GM18867 (cell line): Measurements from ENCODE around the gene CAMK2D.
"Not testable (repeated sequence)": the region's sequence is repeated elsewhere in the genome, so short reads cannot be mapped to it uniquely, and the experiment has no call there.

Experiments used
- ATAC-seq: cut with Tn5 transposase; IDR thresholded peaks from one replicate; pipeline ENCODE4 v1.9.1; 2021; ENCODE audit warnings: mild to moderate bottlenecking, moderate library complexity; ENCODE audit not compliant: unreplicated experiment

Gene CAMK2D

DNA sequence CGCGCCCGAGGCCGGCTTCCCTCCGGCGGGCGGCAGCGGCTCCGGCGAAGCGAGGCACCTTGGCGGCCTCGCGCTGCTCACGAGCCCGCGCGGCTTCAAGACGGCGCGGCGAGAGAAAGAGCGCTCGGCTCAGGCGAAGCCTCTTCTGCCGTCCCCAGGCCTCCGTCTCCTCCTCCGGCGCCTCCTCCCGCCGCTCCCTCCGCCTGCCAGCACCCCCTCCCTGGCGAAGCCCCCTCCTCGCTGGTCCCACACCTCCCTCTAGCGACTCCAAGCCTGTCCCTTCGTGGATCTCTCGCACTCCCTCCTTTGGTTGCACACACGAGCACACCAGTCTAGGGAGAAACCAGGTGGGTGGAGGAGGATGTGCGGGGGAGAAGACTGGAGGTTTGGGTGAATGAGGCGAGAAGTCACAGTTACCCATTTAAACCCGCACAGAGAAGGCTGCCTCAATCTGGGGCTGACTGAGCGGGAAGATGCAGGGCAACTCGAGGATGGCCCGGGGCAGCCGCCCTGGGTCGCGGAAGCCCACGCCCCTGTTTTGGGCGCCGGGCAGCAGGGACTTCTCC lies at the start of gene CAMK2D:
Gene CAMK2D (minus strand): TSS at position 119 of the 566 bp plus-strand sequence. CDS start 670 bp downstream, outside the sequence.
- ATAC-seq = peak; percentile 50

DNA sequence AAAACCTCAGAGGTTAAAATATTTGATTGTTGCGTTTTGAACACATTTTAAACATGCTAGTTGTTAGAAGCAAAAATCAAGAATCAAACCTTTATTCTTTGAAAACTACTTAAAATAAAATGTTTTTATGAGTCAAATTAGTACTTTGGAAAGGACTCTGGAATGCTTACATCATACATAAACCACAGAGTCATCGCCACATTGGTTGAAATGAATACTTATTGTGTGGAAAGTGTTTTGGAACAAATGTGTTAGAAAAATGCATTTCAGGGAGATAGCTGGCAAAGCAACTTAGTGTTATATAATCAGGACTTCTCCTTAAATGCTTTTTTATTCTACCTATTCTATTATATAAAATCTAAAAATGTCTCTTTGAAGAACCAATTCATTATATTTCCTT lies 49.4 kb upstream of the CAMK2D start:
- ATAC-seq = no peak

- no peak for ATAC-seq
Observed at GRCh38 chr4:113809311-113809710, 47.8 kb upstream of the CAMK2D start.

DNA sequence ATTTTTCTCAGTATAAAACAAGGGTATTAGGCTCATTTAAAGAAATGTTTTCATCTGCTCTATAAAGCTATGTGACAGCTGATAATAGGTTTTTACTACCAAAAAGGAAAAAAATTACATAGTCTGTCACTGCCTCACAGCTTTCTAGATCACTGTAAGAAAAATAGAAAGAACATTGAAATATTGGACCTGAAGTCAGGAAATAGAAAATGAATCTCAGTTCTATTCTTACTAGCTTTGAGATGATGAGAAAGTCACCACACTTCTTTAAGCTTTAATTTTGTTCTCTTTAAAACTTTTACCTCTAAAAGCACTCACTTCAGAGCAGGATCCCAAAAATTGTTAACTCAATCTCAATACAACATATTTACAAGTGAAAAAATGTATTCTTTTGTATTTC lies 45.3 kb upstream of the CAMK2D start:
- ATAC-seq = no peak

GRCh38 chr4:113801882-113802281 lies 40.3 kb upstream of the CAMK2D start:
- no peak for ATAC-seq

- ATAC-seq = not testable (repeated sequence)
Observed at GRCh38 chr4:113796381-113796780, 34.8 kb upstream of the CAMK2D start.

GRCh38 chr4:113790478-113790877 lies 28.9 kb upstream of the CAMK2D start:
- ATAC-seq = no peak

GRCh38 chr4:113788888-113789287 lies 27.4 kb upstream of the CAMK2D start:
- ATAC-seq = no peak

DNA sequence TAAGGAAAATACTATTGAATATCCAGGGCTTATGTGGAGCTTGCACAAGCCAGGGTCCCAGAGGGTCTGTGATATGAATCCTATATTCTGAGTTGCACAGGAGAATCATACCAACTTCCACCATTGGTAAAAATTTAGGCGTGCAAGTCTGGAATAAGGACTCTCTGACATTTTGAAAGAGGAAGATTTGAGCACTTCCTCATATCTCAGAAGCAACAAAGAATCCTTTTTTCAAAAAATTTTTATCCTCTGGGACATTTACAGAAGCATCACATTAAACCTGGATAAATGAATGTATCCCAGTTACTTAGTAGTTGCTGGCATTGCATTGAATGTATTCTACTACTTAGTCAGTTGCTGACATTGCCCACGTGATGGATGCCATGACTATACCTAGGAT lies 24.2 kb upstream of the CAMK2D start:
- no peak for ATAC-seq

- ATAC-seq = no peak
Observed at GRCh38 chr4:113784497-113785250, 23.1 kb upstream of the CAMK2D start.

DNA sequence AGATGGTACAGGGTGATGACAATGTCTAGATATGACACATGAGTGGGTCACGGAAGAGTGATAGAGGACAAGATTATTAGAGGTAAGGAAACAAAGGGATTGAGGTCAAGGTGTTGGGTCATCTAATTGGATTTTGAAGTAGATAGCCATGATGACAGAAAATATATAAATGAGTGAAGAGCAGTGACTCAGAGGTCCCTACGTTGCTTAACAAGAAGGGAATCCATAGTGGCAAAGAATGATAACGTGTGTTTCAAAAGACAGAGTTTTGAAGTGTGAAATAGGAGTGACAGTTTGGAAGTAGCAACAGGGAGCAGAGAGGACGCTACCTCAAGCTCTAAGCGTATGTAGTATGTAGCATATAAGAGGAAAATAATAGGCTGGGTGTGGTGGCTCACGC lies 22.2 kb upstream of the CAMK2D start:
- no peak for ATAC-seq

DNA sequence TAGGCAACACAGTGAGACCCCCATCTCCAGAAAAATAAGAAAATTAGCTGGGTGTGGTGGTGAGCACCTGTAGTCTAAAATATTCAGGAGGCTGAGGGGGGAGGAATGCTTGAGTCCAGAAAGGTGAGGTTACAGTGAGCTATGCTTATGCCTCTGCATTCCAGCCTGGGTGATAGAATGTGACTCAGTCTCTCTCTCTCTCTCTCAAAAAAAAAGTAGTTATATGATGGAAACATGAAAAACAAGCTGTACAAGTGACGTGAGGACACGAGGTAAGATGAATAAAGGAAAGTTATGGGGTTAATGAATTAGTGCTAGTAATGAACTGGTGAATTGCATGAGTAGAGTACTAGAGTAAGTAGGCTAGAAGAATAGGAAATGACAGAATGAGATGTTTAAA lies 21.8 kb upstream of the CAMK2D start:
- ATAC-seq = no peak

DNA sequence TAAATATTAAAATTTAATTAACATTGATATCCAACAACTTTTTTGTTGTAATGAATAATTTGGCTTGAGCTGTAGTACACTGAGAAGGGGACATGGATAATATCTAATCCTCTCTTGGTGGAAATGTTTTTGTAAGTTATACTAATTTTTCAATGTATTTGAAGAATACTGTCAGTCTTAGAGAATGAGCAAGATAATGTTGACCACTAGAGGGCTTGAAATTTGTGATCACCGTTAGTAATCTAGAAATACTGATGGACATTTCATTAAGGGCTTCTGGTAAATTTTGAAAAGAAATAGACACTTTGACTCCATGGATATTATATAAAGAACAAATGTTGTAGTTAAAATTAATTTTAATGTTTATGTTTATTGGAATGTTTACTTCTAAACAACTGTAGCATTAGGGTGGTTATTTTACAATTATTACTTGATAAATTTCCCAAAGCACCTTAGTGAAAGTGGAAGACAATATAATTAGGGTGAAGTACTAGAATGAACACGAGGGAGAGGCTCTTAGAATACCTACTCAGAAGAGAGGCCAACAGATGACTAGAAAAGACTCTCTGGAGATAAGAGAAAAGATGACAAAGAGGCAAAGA lies 20.0 kb upstream of the CAMK2D start:
- ATAC-seq = peak; percentile 69

DNA sequence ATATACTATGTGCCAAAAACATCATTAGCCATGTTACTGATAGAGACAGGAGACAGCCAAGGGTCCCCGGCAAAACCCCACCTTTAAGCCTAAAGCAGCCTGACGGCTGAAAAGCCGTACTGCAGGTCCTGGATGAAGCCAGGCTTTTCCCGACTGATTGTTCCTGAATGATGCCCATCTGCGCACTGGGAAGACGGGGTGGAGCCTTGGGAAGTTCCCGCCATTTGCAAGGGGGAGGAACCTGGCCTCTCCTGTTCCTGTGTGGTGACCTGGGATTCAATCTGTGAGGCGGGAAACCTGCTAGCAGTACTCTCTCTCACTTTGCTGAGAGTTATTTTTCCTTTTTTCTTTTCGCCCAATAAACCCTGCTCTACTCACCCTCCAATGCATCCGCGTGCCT lies 15.1 kb upstream of the CAMK2D start:
- ATAC-seq = no peak

- ATAC-seq = no peak
Observed at GRCh38 chr4:113776016-113776415, 14.5 kb upstream of the CAMK2D start.

- no peak for ATAC-seq
Observed at GRCh38 chr4:113773756-113774155, 12.2 kb upstream of the CAMK2D start.

- no peak for ATAC-seq
Observed at GRCh38 chr4:113773014-113773413, 11.5 kb upstream of the CAMK2D start.

- no peak for ATAC-seq
Observed at GRCh38 chr4:113772319-113772718, 10.8 kb upstream of the CAMK2D start.

DNA sequence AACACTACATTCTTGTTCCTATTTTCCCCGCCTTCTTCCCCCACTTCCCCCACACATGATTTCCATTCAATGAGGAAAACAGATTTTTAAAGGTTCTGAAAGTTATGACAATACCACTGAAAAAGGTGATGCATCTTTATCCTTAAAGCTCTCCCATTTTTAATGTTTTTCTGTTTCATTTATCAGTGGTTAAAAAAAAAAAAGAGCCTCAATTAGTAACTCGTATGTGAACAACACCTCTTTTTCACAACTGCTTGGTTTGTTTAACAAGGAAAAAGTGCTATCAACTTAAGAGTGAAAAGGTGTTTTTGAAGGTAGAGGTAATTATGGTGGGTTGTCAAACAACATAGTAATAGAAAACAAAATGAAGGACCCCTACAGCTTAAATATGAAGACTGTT lies 8.2 kb upstream of the CAMK2D start:
- no peak for ATAC-seq

DNA sequence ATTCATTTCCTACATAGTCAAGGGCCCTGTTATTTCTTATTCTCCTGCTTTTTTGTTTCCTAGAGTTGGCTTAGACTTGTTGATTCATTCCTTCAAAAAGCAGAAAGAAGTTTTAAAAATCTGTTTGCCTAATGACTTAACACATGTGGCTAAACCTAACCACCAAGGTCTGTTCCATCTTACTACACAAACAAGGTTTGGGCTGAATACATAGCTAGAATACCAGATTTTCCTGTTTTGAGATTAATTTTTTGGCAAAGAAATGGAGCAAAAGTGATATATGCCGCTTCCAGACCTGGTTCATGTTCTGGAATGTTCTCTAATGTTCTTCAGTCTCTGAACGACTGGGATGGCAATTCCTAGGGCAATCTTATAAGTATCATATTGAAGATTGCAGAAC lies 7.4 kb upstream of the CAMK2D start:
- no peak for ATAC-seq

- no peak for ATAC-seq
Observed at GRCh38 chr4:113766882-113767281, 5.3 kb upstream of the CAMK2D start.

DNA sequence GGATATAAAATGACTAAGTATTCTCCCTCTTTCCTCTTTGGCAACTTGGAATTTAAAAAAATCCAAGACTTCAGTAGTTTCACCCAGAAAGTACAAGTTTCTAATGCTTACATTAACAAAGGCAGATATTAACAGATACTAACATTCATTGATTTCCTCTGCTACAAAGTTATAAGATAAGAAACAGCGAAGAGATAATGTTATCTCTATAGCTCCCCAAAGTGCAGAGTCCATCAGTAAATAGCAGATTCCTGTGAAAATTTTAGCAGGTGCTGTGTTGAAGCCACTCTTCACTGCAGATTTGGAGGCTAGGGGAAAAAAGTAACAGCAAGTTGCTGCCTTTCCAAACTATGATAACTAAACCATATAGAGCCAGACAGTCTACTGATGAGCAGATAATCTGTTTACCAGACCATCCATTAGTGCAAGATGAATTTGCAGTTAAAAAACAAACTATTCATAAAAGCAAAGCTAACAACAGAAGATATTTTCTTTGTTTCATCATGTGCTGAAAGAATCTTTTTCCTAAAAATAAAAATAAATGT lies 3.3 kb upstream of the CAMK2D start:
- no peak for ATAC-seq
